Fibroblast of pulmonary artery (primary cell): ENCODE data around the gene KRTAP6-1.

ENCODE experiments used
- DNase-seq: peaks from one replicate; pipeline ENCODE4 v3.0.0-alpha.2; 2010; ENCODE audit warnings: low read depth
- H3K4me3 ChIP-seq: replicated peaks from 2 replicates; pipeline ENCODE4 v1.5.1; 2011; ENCODE audit warnings: low read depth, mild to moderate bottlenecking, control low read depth, low read length, moderate library complexity
- TF ChIP-seq, protein P1 (sequence below): IDR thresholded peaks from 2 replicates; pipeline ENCODE4 v1.5.1; 2011; ENCODE audit warnings: mild to moderate bottlenecking, control low read depth, low read length, inconsistent platforms; ENCODE audit errors: missing control alignments

Gene KRTAP6-1

DNA sequence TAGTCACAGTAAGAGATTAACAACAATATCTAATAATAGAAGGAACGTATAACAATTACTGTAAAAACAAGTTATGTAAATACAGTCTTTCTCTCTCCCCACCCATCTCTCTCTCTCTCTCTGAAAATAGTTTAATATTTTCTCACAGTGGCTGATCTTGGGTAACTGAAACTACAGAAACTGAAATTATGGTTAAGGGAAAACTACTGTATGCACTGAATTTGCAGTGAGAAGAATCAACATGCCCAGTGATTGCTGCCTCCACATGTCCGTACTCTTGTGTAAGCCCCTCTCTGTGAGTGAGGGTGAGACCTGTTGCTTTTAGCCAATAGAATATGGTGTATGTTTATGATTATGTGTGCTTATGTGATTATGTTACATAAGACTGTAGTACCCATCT, 1.6 kb downstream of the KRTAP6-1 start:
- TF ChIP-seq, protein P1, sequence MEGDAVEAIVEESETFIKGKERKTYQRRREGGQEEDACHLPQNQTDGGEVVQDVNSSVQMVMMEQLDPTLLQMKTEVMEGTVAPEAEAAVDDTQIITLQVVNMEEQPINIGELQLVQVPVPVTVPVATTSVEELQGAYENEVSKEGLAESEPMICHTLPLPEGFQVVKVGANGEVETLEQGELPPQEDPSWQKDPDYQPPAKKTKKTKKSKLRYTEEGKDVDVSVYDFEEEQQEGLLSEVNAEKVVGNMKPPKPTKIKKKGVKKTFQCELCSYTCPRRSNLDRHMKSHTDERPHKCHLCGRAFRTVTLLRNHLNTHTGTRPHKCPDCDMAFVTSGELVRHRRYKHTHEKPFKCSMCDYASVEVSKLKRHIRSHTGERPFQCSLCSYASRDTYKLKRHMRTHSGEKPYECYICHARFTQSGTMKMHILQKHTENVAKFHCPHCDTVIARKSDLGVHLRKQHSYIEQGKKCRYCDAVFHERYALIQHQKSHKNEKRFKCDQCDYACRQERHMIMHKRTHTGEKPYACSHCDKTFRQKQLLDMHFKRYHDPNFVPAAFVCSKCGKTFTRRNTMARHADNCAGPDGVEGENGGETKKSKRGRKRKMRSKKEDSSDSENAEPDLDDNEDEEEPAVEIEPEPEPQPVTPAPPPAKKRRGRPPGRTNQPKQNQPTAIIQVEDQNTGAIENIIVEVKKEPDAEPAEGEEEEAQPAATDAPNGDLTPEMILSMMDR: no peak
- H3K4me3 ChIP-seq: no peak overlapping the region
- no peak for DNase-seq

DNA sequence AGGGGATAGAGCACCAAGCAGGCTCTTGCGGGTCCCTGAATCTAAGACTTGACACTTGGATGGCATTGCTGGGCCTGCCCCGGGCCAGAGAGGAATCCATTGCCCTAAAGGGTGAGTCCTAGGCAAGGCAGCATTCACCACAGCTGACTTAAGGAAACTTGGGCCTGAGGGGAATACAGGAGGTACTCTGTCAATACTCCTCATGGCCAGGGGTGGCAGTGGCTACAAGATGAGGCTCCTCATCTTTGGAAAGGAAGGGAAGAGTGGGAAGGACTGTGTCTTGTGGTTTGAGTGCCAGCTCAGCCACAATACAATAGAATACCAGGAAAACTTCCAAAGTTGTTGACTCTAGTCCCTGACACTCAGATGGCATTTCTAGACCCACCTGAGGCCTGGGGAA, 7.8 kb downstream of the KRTAP6-1 start:
- no peak overlapping the region for H3K4me3 ChIP-seq
- TF ChIP-seq, protein P1: no peak

DNA sequence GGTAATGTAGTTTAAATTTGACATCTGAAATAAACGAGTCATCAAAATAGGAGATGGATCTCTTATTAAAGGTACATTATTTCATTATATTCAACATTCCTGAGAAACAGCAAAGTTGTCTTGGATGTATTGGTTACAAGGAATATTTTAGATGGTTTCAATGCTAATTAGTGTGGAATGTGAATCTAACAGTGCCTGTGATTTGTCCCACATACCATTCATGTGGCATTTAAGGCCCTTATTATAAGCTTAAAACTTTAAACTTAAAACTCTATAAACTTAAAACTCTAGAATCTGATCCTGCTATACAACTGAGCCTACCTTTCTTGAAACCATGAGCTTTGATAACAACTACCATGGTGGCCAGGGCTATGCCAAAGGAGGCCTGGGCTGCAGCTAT, 12.9 kb downstream of the KRTAP6-1 start, which contains the start of gene KRTAP22-1:
Gene KRTAP22-1, plus strand, starts transcription at position 301 of the 400 bp plus-strand sequence.
- no peak for DNase-seq
- no peak within 1 kb of the TSS for H3K4me3 ChIP-seq
- TF ChIP-seq, protein P1: no peak

More for the DNA sequence above, 7.8 kb downstream of the KRTAP6-1 start:
- DNase-seq: no peak

GRCh38 chr21:30598802-30599201, 14.9 kb downstream of the KRTAP6-1 start, which contains the start of gene KRTAP6-2:
Gene KRTAP6-2 (minus strand): TSS chr21:30598902. CDS start chr21:30598874, 28 bp downstream.
- no peak within 1 kb of the TSS for H3K4me3 ChIP-seq
- TF ChIP-seq, protein P1: no peak
- DNase-seq: no peak

DNA sequence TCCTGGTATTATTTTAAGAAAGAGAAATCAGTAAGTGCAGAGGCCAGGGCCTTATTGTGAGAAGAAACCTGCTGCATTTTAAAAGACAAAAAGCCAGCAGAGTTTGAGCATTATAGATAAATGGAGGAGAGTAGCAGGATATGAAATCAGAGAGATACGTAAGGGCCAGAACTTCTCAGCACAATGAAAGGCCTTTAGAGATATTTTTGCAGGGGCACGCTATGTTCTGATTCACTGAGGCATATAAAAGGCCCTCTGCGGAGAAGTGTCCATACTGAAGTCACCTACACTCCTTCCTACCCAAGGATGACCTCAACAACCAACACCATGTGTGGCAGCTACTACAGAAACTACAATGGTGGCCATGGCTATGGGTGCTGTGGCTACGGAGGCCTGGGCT, 21.6 kb downstream of the KRTAP6-1 start, which contains the start of gene KRTAP6-3:
Gene KRTAP6-3, plus strand, starts transcription at position 301 of the 400 bp plus-strand sequence. Its CDS starts 6 bp downstream, at position 307.
- TF ChIP-seq, protein P1: no peak
- H3K4me3 ChIP-seq: no peak within 1 kb of the TSS
- DNase-seq: no peak

DNA sequence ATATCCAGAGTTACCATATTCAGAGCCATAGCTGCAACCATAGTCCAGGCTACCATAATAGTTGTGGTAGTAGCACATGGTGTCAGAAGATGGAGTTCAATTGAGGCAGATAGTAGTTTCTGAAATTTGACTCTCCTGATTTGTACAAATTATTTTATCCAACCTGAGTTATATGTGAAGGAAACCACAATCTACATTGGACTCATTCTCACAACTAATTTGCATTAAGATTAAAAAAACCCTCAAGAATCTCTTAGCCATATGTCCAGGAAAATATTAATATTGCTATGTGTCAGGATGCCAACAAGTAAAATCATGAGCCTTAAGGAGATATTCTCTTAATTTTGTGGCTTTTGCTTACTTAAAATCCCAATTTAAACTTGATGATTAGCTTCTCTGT, 23.4 kb downstream of the KRTAP6-1 start, which contains the start of gene KRTAP22-2:
Gene KRTAP22-2, minus strand, starts transcription at position 101 of the 400 bp plus-strand sequence.
- TF ChIP-seq, protein P1: no peak
- H3K4me3 ChIP-seq: no peak within 1 kb of the TSS
- DNase-seq: no peak

DNA sequence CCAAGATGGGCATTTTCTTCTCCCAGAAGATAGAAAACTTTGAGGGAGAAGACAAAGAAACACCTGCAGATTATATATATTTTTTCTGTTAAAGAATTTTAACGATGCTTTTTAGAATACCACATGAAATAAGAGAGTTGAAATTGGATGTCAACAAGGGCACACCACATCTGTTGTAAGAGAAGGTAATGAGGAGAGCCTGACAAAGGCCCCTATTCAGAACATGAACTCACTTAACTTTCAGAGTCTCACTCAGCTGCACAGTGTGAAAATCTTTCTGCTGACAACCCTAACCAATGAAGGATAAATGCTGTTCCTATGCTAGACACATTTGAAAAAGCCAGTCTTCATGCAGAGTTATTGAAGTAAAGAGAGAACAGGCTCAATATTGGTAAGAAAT, 30.9 kb downstream of the KRTAP6-1 start:
- no peak for DNase-seq
- TF ChIP-seq, protein P1: no peak
- no peak overlapping the region for H3K4me3 ChIP-seq
